B cell (primary cell): ENCODE data around the gene GPR89A. TPM values are rescaled to one million over a fixed set of nuclear protein-coding genes. Genes with fewer than 3 reads are reported as not detected.
"Not testable (repeated sequence)": the region's sequence is repeated elsewhere in the genome, so short reads cannot be mapped to it uniquely, and the experiment has no call there.

Experiments used
- ATAC-seq: fragments of 200-7000 bp; cut with Tn5 transposase; one replicate; pipeline ENCODE4 v1.10.0; 2021; ENCODE audit warnings: low read depth, mild to moderate bottlenecking, moderate number of reproducible peaks, moderate library complexity
- CTCF ChIA-PET: fragments of 350-600 bp; sonication (Branson Sonifier 250); formaldehyde crosslinking; loops from one replicate; lab custom pipeline; 2021; ENCODE audit warnings: antibody characterized with exemption, inconsistent platforms; lab: Charles Lee
- POLR2A ChIA-PET: fragments of 350-600 bp; sonication (Branson Sonifier 250); formaldehyde crosslinking; loops from one replicate; lab custom pipeline; 2021; ENCODE audit warnings: antibody characterized with exemption; lab: Charles Lee
- DNase-seq: peaks from one replicate; pipeline ENCODE4 v3.0.0; 2013
- H2AFZ ChIP-seq: 2 replicates; pipeline ENCODE4 v1.6.1; 2012; ENCODE audit warnings: mild to moderate bottlenecking, low read depth, low read length; ENCODE audit not compliant: insufficient read depth, poor library complexity, severe bottlenecking
- H3K27ac ChIP-seq, 2 donors: 1 replicate in 1 of 2; 2 replicates in 1 of 2; pipeline ENCODE4 v1.5.1; 2012 to 2013; ENCODE audit warnings: low read length in 2 of 2, mild to moderate bottlenecking in 2 of 2, moderate library complexity in 1 of 2
- H3K27me3 ChIP-seq, 4 experiments: fragments of 200-600 bp in 1 of 4; sonication (generic) in 1 of 4; replicated peaks in 1 of 4; 1 replicate in 2 of 4; 2 replicates in 2 of 4; pipeline versions ENCODE4 v1.6.1 to v1.7.0; 2013 to 2016; ENCODE audit warnings: low read length in 3 of 4, mild to moderate bottlenecking in 2 of 4, mixed read lengths in 1 of 4, moderate library complexity in 1 of 4; ENCODE audit not compliant: insufficient read depth in 4 of 4, control insufficient read depth in 3 of 4; ENCODE audit errors: control extremely low read depth in 1 of 4
- H3K36me3 ChIP-seq, 2 experiments: replicated peaks in 1 of 2; 1 replicate in 1 of 2; 2 replicates in 1 of 2; pipeline versions ENCODE4 v1.6.1 to v1.7.1; 2013; ENCODE audit warnings: low read length in 1 of 2; ENCODE audit not compliant: insufficient read depth in 2 of 2, control insufficient read depth in 1 of 2; ENCODE audit errors: control extremely low read depth in 1 of 2, extremely low read depth in 1 of 2
- H3K4me1 ChIP-seq, 2 donors: fragments of 200-600 bp in 1 of 2; sonication (generic) in 1 of 2; 1 replicate in 1 of 2; 2 replicates in 1 of 2; pipeline versions ENCODE4 v1.5.1 to v1.6.1; 2013 to 2017; ENCODE audit warnings: low read length in 2 of 2; ENCODE audit not compliant: control insufficient read depth in 2 of 2, insufficient read depth in 2 of 2
- H3K4me2 ChIP-seq: replicated peaks from 2 replicates; pipeline ENCODE3; 2012; ENCODE audit warnings: mild to moderate bottlenecking, low read depth, low read length; ENCODE audit not compliant: poor library complexity, severe bottlenecking
- H3K4me3 ChIP-seq, 5 experiments: fragments of 200-600 bp in 1 of 5; sonication (generic) in 1 of 5; 1 replicate in 3 of 5; 2 replicates in 2 of 5; pipeline versions ENCODE4 v1.5.1 to v1.7.0; 2011 to 2016; ENCODE audit warnings: low read length in 4 of 5, mild to moderate bottlenecking in 4 of 5, low read depth in 2 of 5, control low read depth in 1 of 5, moderate library complexity in 1 of 5; ENCODE audit not compliant: insufficient read depth in 1 of 5; ENCODE audit errors: control extremely low read depth in 1 of 5, extremely low read depth in 1 of 5
- H3K79me2 ChIP-seq: fragments of 200-600 bp; sonication (generic); one replicate; pipeline ENCODE4 v1.6.0; 2016; ENCODE audit warnings: low read length; ENCODE audit not compliant: control insufficient read depth, insufficient read depth
- H3K9ac ChIP-seq: fragments of 200-600 bp; sonication (generic); 2 replicates; pipeline ENCODE4 v1.6.1; 2017; ENCODE audit warnings: mild to moderate bottlenecking, low read length, moderate library complexity
- H3K9me3 ChIP-seq, 3 donors: one replicate each; pipeline versions ENCODE4 v1.6.1 to v1.7.1; 2013; ENCODE audit warnings: low read length in 2 of 3; ENCODE audit not compliant: control insufficient read depth in 2 of 3, insufficient read depth in 1 of 3; ENCODE audit errors: control extremely low read depth in 1 of 3
- H4K20me1 ChIP-seq: 2 replicates; pipeline ENCODE4 v1.6.0; 2012; ENCODE audit warnings: mild to moderate bottlenecking, low read length; ENCODE audit not compliant: insufficient read depth, control insufficient read depth, poor library complexity, severe bottlenecking
- H3K27ac Mint-ChIP-seq: one replicate; pipeline ENCODE4 v1.8.0; 2021; ENCODE audit warnings: mixed read lengths
- H3K27me3 Mint-ChIP-seq: one replicate; pipeline ENCODE4 v1.8.0; 2021; ENCODE audit warnings: mixed read lengths
- H3K4me1 Mint-ChIP-seq: one replicate; pipeline ENCODE4 v1.8.0; 2021; ENCODE audit warnings: mixed read lengths
- H3K4me3 Mint-ChIP-seq: one replicate; pipeline ENCODE4 v1.8.0; 2021; ENCODE audit warnings: mixed read lengths
- H3K9me3 Mint-ChIP-seq: one replicate; pipeline ENCODE4 v1.8.0; 2022; ENCODE audit warnings: mixed read lengths; ENCODE audit not compliant: insufficient read depth
- EZH2 ChIP-seq: IDR thresholded peaks from 2 replicates; pipeline ENCODE4 v1.6.1; 2012; ENCODE audit warnings: borderline replicate concordance, low read depth, mild to moderate bottlenecking, moderate library complexity, low read length; ENCODE audit not compliant: insufficient read depth, poor library complexity, severe bottlenecking
- WGBS: methylation state at CpG from one replicate; pipeline ENCODE4 v1.1.5; 2013; ENCODE audit warnings: missing lambda C conversion rate; ENCODE audit not compliant: insufficient coverage; 5-methylcytosine and 5-hydroxymethylcytosine counted together
- intact Hi-C: fragments of 100-400 bp; cut with micrococcal nuclease; formaldehyde crosslinking; loops from one replicate; pipeline ENCODE4 v1.10.0; 2022
- polyA plus RNA-seq: library from polyadenylated mRNA; depleted of rRNA; stranded (reverse); fragments of >200 nt; gene quantifications from 2 replicates; pipeline ENCODE4 v1.2.3, GENCODE V29; 2012
- total RNA-seq, 2 donors: library from RNA; stranded (reverse); fragments of 120-200 nt in 1 of 2; gene quantifications; 1 replicate in 1 of 2; 2 replicates in 1 of 2; pipeline versions ENCODE4 v1.2.3 to v1.2.4, GENCODE V29; 2013 to 2022
- TF ChIP-seq, protein P1 (sequence below): fragments of 200-600 bp; IDR thresholded peaks from one replicate; pipeline ENCODE4 v1.8.0; 2022; ENCODE audit warnings: antibody characterized with exemption, mild to moderate bottlenecking

Gene GPR89A
- total and polyA plus RNA-seq, 2 donors (not counting 1 experiment from before 2014, with no cell fraction given), result 11.4 to 46.8 TPM

DNA sequence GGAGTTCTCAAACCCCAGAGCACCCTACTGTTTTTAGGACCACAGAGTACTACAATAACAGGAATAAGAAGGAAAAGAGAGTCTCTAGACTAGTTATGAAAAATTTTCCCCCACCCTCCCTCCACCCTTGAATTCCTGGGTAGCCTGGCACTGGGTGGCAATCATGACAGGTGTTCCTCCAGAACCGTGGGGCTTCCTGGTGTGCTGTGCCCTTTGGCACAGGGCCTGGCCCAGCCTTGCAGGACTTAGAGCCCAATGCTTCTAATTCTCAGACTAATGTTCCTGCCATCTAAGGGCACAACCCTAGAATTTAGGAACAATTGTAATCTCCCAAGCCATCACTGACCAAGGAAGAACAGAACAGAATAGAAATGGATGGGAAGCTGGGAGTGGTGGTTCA, 110.0 kb downstream of the GPR89A start:
- peaks cover 0 to 4% (median 0%) of the 10 kb centered on the region in 3 donors for H3K9me3 ChIP-seq
- H3K9ac ChIP-seq, result no peak overlapping the region
- H3K36me3 ChIP-seq, result no peaks in the 10 kb centered on the region
- H3K79me2 ChIP-seq, result no peaks in the 10 kb centered on the region
- TF ChIP-seq EZH2, result no peak
- TF ChIP-seq, protein P1, sequence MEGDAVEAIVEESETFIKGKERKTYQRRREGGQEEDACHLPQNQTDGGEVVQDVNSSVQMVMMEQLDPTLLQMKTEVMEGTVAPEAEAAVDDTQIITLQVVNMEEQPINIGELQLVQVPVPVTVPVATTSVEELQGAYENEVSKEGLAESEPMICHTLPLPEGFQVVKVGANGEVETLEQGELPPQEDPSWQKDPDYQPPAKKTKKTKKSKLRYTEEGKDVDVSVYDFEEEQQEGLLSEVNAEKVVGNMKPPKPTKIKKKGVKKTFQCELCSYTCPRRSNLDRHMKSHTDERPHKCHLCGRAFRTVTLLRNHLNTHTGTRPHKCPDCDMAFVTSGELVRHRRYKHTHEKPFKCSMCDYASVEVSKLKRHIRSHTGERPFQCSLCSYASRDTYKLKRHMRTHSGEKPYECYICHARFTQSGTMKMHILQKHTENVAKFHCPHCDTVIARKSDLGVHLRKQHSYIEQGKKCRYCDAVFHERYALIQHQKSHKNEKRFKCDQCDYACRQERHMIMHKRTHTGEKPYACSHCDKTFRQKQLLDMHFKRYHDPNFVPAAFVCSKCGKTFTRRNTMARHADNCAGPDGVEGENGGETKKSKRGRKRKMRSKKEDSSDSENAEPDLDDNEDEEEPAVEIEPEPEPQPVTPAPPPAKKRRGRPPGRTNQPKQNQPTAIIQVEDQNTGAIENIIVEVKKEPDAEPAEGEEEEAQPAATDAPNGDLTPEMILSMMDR, result no peak
- intact Hi-C loops, result no loop called here
- ATAC-seq (no peak), DNase-seq (no peak)
- no peak overlapping the region for H2AFZ ChIP-seq
- H3K4me3 ChIP-seq, result no peak overlapping the region
- peaks cover 10% of the 10 kb centered on the region in 2 donors for H3K4me1 ChIP-seq
- Mint-ChIP-seq H3K4me3 (no peak overlapping the region), H3K4me1 (peaks cover 9% of the 10 kb centered on the region), H3K27me3 (peaks cover 17% of the 10 kb centered on the region), H3K27ac (no peak overlapping the region), H3K9me3 (no peaks in the 10 kb centered on the region)
- ChIA-PET POLR2A (no interaction called here), CTCF (no interaction called here)
- H3K4me2 ChIP-seq, result no peak overlapping the region
- H3K27me3 ChIP-seq, result peaks cover 0 to 19% (median 9%) of the 10 kb centered on the region in 4 experiments
- 86% methylated on average over 1 of the region's 1 CpG for WGBS
- H3K27ac ChIP-seq, result no peak overlapping the region
- no peaks in the 10 kb centered on the region for H4K20me1 ChIP-seq

DNA sequence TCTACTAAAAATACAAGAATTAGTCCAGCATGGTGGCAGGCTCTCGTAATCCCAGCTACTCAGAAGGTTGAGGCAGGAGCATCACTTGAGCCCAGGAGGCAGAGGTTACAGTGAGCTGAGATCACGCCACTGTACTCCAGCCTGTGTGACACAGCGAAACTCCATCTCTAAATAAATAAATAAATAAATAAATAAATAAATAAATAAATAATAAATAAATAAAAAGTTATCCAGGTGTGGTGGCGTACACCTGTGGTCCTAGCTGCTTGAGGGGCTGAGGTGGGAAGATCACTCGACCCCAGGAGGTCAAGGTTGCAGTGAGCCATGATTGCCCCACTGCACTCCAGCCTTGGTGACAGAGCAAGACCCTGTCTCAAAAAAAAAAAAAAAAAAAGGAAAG, 110.7 kb downstream of the GPR89A start:
- WGBS, result 82% methylated on average over 3 of the region's 5 CpGs
- H3K4me3 Mint-ChIP-seq, H3K9ac ChIP-seq, H3K27ac Mint-ChIP-seq, DNase-seq, H3K4me2 ChIP-seq, ATAC-seq, H3K4me3 ChIP-seq, H3K27ac ChIP-seq, H4K20me1 ChIP-seq, H2AFZ ChIP-seq, intact Hi-C loops, H3K79me2 ChIP-seq, H3K4me1 Mint-ChIP-seq, CTCF ChIA-PET, H3K9me3 ChIP-seq, H3K36me3 ChIP-seq, H3K9me3 Mint-ChIP-seq: not testable (repeated sequence)
- POLR2A ChIA-PET, result interaction anchor here (0.7 kb wide), 1 partner anchor 273 kb away, joined by 8 read pairs; no protein-coding TSS in a partner anchor
- H3K27me3 Mint-ChIP-seq, result peaks cover 20% of the 10 kb centered on the region
- Histone ChIP-seq H3K4me1 (peaks cover 10% of the 10 kb centered on the region in 2 donors), H3K27me3 (peaks cover 0 to 19% (median 9%) of the 10 kb centered on the region in 4 experiments)
